ENCODE data around the gene METTL16.

DNA sequence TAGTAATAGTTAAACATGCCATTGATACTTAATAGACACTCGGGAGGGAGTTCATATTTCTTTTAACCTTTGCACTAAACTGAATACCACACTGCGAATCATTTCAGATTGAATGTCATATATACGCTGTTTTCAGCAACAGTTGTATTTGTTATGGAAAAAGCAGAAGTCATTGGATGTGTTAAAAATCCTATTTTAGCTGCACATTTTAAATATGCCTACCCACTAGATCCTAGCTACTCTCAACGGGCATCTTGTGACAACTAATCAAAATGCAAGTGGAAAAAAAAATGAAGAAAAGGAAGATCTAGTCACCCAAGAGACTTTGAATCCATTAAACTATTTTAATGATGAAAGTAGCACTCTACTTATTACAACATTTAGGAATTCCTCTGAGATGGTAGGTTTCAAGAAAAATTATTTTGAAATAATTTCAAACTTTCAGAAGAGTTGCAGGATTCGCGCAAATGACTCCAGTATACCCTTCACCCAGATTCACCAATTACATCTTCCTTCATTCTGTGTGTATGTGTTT lies 59.4 kb downstream of the METTL16 start:
- TF ChIP-seq EZH2 (IDR thresholded peaks at IDR 0.05; ENCODE audit: borderline replicate concordance) (no peak), EZH2phosphoT487 (IDR thresholded peaks at IDR 0.05; ENCODE audit: low read depth, severe bottlenecking, unreplicated experiment) (no peak)
